ENCODE measurements around the gene ATAD3C.

ATAD3C gene

DNA sequence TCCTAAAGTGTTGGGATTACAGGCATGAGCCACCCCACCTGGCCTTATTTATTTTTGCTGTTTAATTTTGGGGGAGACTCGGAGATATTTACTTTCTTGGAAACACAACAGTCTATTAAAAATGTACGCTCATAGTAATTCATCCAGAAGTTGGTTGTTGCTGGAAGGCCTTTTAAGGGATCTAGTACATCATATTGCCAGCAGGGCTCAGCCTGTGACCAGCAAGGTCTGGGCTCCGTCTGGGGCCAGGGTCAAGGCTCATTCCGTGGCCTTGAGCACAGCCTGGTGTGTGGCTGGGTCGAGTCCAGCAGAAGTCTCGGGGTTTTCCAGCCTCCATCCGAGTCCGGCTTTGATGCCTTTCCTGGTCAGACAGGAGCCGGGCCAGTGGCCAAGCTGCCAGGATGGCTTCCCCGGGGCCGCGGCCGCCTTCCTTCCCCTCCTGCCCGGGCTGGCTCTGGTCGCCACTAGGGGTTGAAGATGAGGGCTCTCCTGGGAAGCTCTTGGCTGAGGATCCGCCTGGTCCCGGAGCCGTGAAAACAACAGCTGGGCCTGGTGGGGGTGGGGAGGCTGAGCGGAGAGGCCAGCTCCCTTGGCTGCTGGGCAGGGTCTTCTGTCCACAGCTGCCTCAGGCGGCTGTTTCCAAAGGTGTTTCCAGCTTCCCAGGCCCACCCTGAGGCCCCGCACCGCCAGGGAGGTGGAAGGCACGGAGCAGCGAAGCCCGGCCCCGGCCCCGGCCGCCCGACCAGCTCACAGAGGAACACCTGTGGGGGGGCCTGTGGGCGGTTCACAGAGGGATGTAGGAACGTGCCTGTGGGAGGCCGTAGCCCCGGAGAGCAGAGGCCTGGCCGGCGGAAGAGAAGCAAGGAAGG lies 19.1 kb upstream of the ATAD3C start:
- H3K4me3 ChIP-seq (ENCODE audit: low read depth, low read length) = no peak overlapping the region

DNA sequence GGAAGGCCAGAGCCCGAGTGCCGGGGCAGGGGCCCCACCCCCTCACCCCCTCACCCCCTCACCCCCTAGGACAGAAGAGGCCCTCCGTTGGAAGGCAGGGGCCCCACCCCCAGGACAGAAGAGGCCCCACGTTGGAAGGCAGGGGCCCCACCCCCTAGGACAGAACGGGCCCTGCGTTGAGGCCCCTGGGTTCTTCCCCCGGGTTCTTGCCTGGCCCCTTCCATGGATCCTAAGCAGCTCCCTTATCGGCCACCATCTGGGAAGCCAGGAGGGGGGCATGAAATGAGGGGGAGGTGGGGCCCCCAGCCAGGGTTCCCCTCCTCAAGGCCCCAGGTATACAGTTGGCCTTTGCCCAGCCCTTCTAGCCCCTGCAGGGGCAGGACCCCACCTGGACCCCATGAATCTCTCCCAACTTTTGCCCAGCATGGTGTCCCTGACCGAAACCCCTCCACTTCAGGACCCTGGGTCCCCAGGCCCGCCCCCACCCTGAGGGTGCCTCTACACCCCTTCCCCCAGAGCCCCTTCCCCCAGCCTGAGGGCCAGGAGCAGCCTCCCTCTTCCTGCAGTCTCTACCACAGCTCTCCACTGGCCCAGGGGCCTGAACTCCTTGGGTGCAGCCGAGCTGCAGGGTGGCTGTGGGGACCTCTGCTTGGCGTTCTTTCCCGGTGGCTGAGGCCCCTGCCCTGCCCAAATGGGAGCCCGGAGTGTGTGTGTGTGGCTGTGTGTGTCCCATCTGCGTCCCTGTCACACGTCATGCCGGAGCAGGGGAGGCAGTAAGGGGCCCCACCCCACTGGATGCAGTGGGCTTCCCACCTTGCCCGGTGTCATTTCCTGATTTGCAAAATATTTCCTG lies 18.3 kb upstream of the ATAD3C start:
- H3K4me3 ChIP-seq (ENCODE audit: low read depth, low read length) = no peak overlapping the region
- TF ChIP-seq, protein P1, sequence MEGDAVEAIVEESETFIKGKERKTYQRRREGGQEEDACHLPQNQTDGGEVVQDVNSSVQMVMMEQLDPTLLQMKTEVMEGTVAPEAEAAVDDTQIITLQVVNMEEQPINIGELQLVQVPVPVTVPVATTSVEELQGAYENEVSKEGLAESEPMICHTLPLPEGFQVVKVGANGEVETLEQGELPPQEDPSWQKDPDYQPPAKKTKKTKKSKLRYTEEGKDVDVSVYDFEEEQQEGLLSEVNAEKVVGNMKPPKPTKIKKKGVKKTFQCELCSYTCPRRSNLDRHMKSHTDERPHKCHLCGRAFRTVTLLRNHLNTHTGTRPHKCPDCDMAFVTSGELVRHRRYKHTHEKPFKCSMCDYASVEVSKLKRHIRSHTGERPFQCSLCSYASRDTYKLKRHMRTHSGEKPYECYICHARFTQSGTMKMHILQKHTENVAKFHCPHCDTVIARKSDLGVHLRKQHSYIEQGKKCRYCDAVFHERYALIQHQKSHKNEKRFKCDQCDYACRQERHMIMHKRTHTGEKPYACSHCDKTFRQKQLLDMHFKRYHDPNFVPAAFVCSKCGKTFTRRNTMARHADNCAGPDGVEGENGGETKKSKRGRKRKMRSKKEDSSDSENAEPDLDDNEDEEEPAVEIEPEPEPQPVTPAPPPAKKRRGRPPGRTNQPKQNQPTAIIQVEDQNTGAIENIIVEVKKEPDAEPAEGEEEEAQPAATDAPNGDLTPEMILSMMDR (IDR thresholded peaks at IDR 0.05; ENCODE audit: low read depth, low read length) = no peak

More for the DNA sequence above, 19.1 kb upstream of the ATAD3C start:
- TF ChIP-seq, protein P1 (IDR thresholded peaks at IDR 0.05; ENCODE audit: low read depth, low read length) = no peak

DNA sequence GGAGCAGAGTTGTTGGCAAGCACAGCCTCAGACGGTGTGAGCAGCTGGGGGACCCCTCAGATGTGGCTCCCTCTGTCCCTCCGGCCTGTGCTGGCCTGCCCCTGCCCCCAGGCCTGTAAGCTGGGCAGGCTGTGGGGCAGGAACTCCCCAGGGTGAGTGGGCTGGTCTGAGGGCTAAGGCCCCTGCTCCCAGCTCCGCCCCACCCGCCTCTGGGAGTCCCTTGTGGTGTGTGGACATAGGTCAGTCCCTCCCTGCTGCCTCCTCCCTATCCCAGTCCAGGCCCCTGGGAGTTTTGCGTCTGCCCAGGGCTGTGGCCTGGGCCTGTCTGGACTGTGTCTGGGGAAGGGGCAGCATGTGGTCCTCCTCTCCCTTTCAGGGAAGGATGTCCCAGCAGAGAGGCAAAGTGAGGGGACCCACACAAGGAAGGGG lies 17.6 kb upstream of the ATAD3C start:
- TF ChIP-seq, protein P1 (IDR thresholded peaks at IDR 0.05; ENCODE audit: low read depth, low read length) = no peak

DNA sequence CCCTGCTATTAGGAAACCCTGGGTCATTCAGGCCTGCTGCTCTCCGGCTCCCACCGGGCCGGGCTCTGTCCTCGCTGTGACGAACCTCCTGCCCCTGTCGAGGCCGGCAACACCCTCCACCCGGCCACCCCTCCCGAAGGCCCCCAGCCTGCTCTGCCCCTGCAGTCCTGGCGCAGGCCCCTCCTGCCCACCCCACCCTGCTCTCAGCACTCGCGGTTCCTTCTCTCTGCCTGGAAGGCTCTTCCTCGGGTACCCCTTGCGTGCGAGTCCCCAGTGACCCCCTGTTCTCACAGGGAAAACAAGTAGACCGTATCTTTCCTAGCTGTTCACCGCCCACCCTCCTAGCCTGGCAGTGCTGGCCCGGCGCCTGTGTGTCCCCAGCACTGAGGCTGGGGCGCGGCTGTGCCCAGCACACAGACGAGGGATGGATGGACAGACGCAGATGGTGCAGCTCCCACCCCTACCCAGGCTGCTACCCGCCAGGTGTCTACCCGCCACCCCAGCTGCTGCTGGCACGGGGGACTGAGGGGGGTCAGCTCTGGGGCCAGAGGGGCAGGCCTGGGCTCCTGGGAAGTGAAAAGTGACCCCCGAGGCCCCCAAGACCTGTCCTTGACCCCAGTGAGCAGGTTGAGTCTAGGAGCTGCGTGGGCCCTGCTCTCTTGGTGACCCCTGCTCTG lies 17.1 kb upstream of the ATAD3C start:
- no peak overlapping the region for H3K4me3 ChIP-seq (ENCODE audit: low read depth, low read length)
- TF ChIP-seq, protein P1 (IDR thresholded peaks at IDR 0.05; ENCODE audit: low read depth, low read length) = no peak

More for the DNA sequence above, 17.6 kb upstream of the ATAD3C start:
- no peak overlapping the region for H3K4me3 ChIP-seq (ENCODE audit: low read depth, low read length)

DNA sequence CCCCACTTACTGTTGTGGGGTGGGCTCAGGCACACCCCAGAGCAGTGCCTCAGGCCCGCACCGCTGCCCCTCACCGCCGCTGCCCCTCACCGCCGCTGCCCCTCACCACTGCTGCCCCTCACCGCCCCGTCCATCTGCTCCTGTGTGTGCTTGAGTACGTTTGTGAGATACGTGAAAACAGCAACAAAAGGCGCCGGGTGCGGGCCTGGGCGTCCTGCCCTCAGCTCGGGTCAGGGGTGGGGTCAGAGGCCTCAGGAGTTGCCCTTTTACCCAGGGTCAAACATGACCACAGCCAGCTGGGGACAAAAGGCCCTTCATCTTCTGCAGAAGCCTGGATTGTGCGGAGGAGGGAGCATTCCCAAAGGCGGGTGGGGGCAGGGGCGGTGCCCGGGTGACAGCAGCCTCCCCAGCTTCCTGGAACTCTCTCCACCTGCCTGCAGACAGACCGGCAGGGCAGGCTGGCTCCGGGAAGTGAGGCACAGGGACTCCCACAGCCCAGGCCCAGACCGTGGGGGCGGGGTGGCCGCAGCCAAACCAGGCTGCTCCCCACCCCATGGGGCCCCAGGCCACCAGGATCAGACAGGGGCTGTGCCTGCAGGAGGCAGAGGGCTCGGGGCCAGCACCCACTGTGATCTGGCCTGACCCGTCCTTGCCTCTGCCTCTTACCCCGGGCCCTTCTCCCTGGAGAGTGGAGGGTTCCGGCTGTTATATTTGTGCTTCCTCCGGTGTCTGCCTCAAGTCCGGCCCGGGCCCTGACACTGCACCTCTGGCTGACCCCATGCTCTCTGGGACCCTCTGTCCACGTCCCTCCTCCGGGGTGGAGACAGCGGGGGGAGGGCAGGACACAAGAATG lies 16.3 kb upstream of the ATAD3C start:
- H3K4me3 ChIP-seq (ENCODE audit: low read depth, low read length) = no peak overlapping the region
- TF ChIP-seq, protein P1 (IDR thresholded peaks at IDR 0.05; ENCODE audit: low read depth, low read length) = no peak

DNA sequence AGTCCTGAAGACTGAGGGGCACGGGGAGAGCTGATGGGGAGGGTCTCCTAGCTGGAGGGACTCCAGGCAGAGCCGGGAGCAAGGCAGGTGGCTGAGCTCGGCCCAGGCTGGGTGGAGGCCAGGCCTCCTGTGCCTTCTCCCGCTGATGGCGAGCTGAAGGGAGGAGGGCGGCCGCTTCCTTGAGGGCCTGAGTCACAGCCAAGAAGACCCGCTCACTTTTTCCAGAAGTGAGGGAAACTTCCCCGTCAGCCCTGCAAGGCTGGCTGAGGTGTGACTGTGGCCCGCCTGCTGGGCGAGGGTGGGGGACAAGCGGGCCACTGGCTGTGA lies 15.7 kb upstream of the ATAD3C start:
- TF ChIP-seq, protein P1 (IDR thresholded peaks at IDR 0.05; ENCODE audit: low read depth, low read length) = no peak
- no peak overlapping the region for H3K4me3 ChIP-seq (ENCODE audit: low read depth, low read length)

Data from WI38 (cell line).